ENCODE data around the gene TMEM272. TPM values are rescaled to one million over a fixed set of nuclear protein-coding genes. Genes with fewer than 3 reads are reported as not detected.
A peak's percentile ranks its signal among the peaks of the same experiment; 100 is the strongest.

TMEM272 gene
- total and polyA plus RNA-seq, 9 of the 15 experiments (the other 6 are each of a cell fraction or from before 2014, with no cell fraction given), result 0.04 to 0.16 (median 0.06) TPM; not detected in 2

GRCh38 chr13:51818781-51819511 is 26.0 kb downstream of the TMEM272 start:
- in situ Hi-C loops (cut with MboI) (no loop called here), intact Hi-C loops (cut with micrococcal nuclease) (no loop called here)
- peaks cover 3 to 11% of the 10 kb centered on the region in 2 experiments; a peak in 3 of 5 replicates for H3K4me1 ChIP-seq (replicated peaks in 1 of 2; ENCODE audit: control insufficient read depth in 2 of 2, insufficient read depth in 2 of 2, low read length in 2 of 2)
- H3K4me3 ChIP-seq, result no peak overlapping the region
- FAIRE-seq (no peak), DNase-seq (ENCODE audit: extremely low read depth in 1 of 4, low spot score in 3 of 4) (no peak), ATAC-seq (no peak)
- H2AFZ ChIP-seq (ENCODE audit: low read depth, low read length), result no peak overlapping the region
- H3K36me3 ChIP-seq (ENCODE audit: control insufficient read depth, insufficient read depth, low read length), result no peaks in the 10 kb centered on the region
- WGBS (ENCODE audit: insufficient coverage, low coverage, missing lambda C conversion rate), result 21% methylated on average over 7 of the region's 9 CpGs
- TF ChIP-seq OTX1 (CRISPR knock-in tag; IDR thresholded peaks at IDR 0.05), result no peak
- peak; percentile 54 for TF ChIP-seq ZFP36 (IDR thresholded peaks at IDR 0.05; ENCODE audit: low read depth, low read length, partially characterized antibody)
- BruUV-seq (replicated peaks), result no TSS peak
- CTCF ChIA-PET (ENCODE audit: low intra/inter-chr PET ratio), result no interaction called here
- no peak overlapping the region for H3K9ac ChIP-seq (ENCODE audit: insufficient read depth in 1 of 2, low read depth in 2 of 2, low read length in 2 of 2)
- POLR2A ChIA-PET, result no interaction called here
- H3K27me3 ChIP-seq (ENCODE audit: control insufficient read depth in 2 of 2, insufficient read depth in 2 of 2, low read length in 2 of 2), result peaks cover 3 to 40% of the 10 kb centered on the region in 2 experiments; a peak in 4 of 5 replicates
- H4K20me1 ChIP-seq (replicated peaks; ENCODE audit: control insufficient read depth, insufficient read depth, low read length), result no peaks in the 10 kb centered on the region; the same call in 1 of the 2 replicates
- H3K79me2 ChIP-seq (ENCODE audit: control insufficient read depth, insufficient read depth, low read length), result no peaks in the 10 kb centered on the region
- H3K27ac ChIP-seq (ENCODE audit: extremely low read depth, low read depth, low read length), result no peak overlapping the region
- no peaks in the 10 kb centered on the region for H3K9me3 ChIP-seq (replicated peaks; ENCODE audit: control insufficient read depth, insufficient read depth, low read depth, low read length)
- no peak overlapping the region for H3K4me2 ChIP-seq (ENCODE audit: insufficient read depth, low read length)
- H3K9me1 ChIP-seq (ENCODE audit: control insufficient read depth, insufficient read depth, low read length), result no peaks in the 10 kb centered on the region

- H3K4me2 ChIP-seq (ENCODE audit: insufficient read depth, low read length), result no peak overlapping the region
- no peaks in the 10 kb centered on the region for H3K79me2 ChIP-seq (ENCODE audit: control insufficient read depth, insufficient read depth, low read length)
- H2AFZ ChIP-seq (ENCODE audit: low read depth, low read length), result no peak overlapping the region
- no peak overlapping the region for H3K4me3 ChIP-seq
- H3K36me3 ChIP-seq (ENCODE audit: control insufficient read depth, insufficient read depth, low read length), result no peaks in the 10 kb centered on the region
- H3K9ac ChIP-seq (ENCODE audit: insufficient read depth in 1 of 2, low read depth in 2 of 2, low read length in 2 of 2), result no peak overlapping the region
- FAIRE-seq, result no peak
- peaks cover 3 to 40% of the 10 kb centered on the region in 2 experiments; a peak in 4 of 5 replicates for H3K27me3 ChIP-seq (ENCODE audit: control insufficient read depth in 2 of 2, insufficient read depth in 2 of 2, low read length in 2 of 2)
- BruUV-seq (replicated peaks), result no TSS peak
- no peak for ATAC-seq
- peaks cover 3 to 11% of the 10 kb centered on the region in 2 experiments; a peak in 3 of 5 replicates for H3K4me1 ChIP-seq (replicated peaks in 1 of 2; ENCODE audit: control insufficient read depth in 2 of 2, insufficient read depth in 2 of 2, low read length in 2 of 2)
- DNase-seq (ENCODE audit: extremely low read depth in 1 of 4, low spot score in 3 of 4), result no peak
- TF ChIP-seq CTCFL (IDR thresholded peaks at IDR 0.05; ENCODE audit: borderline replicate concordance, insufficient read depth, low read depth, low read length, poor library complexity, severe bottlenecking) (peak; percentile 33), CTCF (IDR thresholded peaks at IDR 0.05 in 2 of 3, conservative IDR thresholded peaks at IDR 0.05 in 1 of 3; ENCODE audit: insufficient read depth in 2 of 3, low read depth in 1 of 3, low read length in 3 of 3) (0 out of 6 replicates have a peak, but pooled peaks of 1 of the 3 experiments have one; percentile 13), KLF1 (tag; IDR thresholded peaks at IDR 0.05) (no peak)
- H4K20me1 ChIP-seq (replicated peaks; ENCODE audit: control insufficient read depth, insufficient read depth, low read length), result no peaks in the 10 kb centered on the region; the same call in 1 of the 2 replicates
- CTCF ChIA-PET (ENCODE audit: low intra/inter-chr PET ratio), result no interaction called here
- H3K9me3 ChIP-seq (replicated peaks; ENCODE audit: control insufficient read depth, insufficient read depth, low read depth, low read length), result no peaks in the 10 kb centered on the region
- 28% methylated on average over 4 of the region's 4 CpGs for WGBS (ENCODE audit: insufficient coverage, low coverage, missing lambda C conversion rate)
- POLR2A ChIA-PET, result interaction anchor here (0.5 kb wide), 1 partner anchor 15 kb away, joined by 3 read pairs; no protein-coding TSS in a partner anchor
- no peak overlapping the region for H3K27ac ChIP-seq (ENCODE audit: extremely low read depth, low read depth, low read length)
- intact Hi-C loops (cut with micrococcal nuclease), result no loop called here
- no peaks in the 10 kb centered on the region for H3K9me1 ChIP-seq (ENCODE audit: control insufficient read depth, insufficient read depth, low read length)
- in situ Hi-C loops (cut with MboI), result no loop called here
These were observed 26.7 kb downstream of the TMEM272 start for GRCh38 chr13:51818276-51818675.
